HEK293 (cell line): ENCODE data around the gene CASZ1.

Source experiments
- CTCF ChIA-PET: fragments of 350-600 bp; formaldehyde crosslinking; extraction: SDS; loops from one replicate; lab custom pipeline; 2021; ENCODE audit warnings: antibody characterized with exemption; lab: Yijun Ruan, JAX
- POLR2A ChIA-PET: fragments of 300-600 bp; formaldehyde crosslinking; extraction: SDS; loops from one replicate; lab custom pipeline; 2020; ENCODE audit warnings: antibody characterized with exemption, inconsistent platforms; lab: Yijun Ruan, JAX
- H3K27ac ChIP-seq: fragments of 200-500 bp; sonication (Bioruptor generic); 2 replicates; pipeline ENCODE4 v1.5.1; 2014; ENCODE audit warnings: low read depth, low read length, control low read depth, inconsistent platforms; ENCODE audit errors: extremely low read depth
- H3K36me3 ChIP-seq, 2 experiments: fragments of 200-500 bp in 1 of 2; sonication (Bioruptor generic) in 1 of 2; 1 replicate in 1 of 2; 2 replicates in 1 of 2; pipeline ENCODE4 v1.5.1; 2014 to 2017; ENCODE audit warnings: inconsistent platforms in 2 of 2, low read length in 2 of 2; ENCODE audit not compliant: control insufficient read depth in 2 of 2, insufficient read depth in 1 of 2
- H3K4me1 ChIP-seq: fragments of 200-500 bp; sonication (Bioruptor generic); 2 replicates; pipeline ENCODE4 v1.5.1; 2014; ENCODE audit warnings: mild to moderate bottlenecking, low read length, inconsistent platforms; ENCODE audit not compliant: control insufficient read depth, insufficient read depth
- H3K4me3 ChIP-seq: 2 replicates; pipeline ENCODE4 v1.5.1; 2011; ENCODE audit warnings: low read depth, mild to moderate bottlenecking, control low read depth, low read length, moderate library complexity
- H3K9me3 ChIP-seq: fragments of 200-500 bp; sonication (Bioruptor generic); 2 replicates; pipeline ENCODE4 v1.5.1; 2014; ENCODE audit warnings: low read depth, low read length, inconsistent platforms; ENCODE audit not compliant: control insufficient read depth, insufficient read depth
- KLF8 ChIP-seq: fragments of 450-650 bp; formaldehyde crosslinking; IDR thresholded peaks from 2 replicates; pipeline ENCODE4 v1.5.1; 2016; ENCODE audit warnings: missing biosample characterization, missing genetic modification characterization
- RBAK ChIP-seq: fragments of 450-650 bp; formaldehyde crosslinking; IDR thresholded peaks from 2 replicates; pipeline ENCODE4 v1.5.1; 2016; ENCODE audit warnings: missing biosample characterization, missing genetic modification characterization
- ZIC2 ChIP-seq: fragments of 450-650 bp; formaldehyde crosslinking; IDR thresholded peaks from 2 replicates; pipeline ENCODE4 v1.5.1; 2016; ENCODE audit warnings: missing biosample characterization, missing genetic modification characterization
- ZNF2 ChIP-seq: fragments of 450-650 bp; formaldehyde crosslinking; IDR thresholded peaks from 2 replicates; pipeline ENCODE4 v1.5.1; 2016; ENCODE audit warnings: missing biosample characterization, missing genetic modification characterization
- ZNF341 ChIP-seq: fragments of 450-650 bp; formaldehyde crosslinking; IDR thresholded peaks from 2 replicates; pipeline ENCODE4; 2016; ENCODE audit warnings: low read depth, missing biosample characterization, missing genetic modification characterization
- ZNF366 ChIP-seq: fragments of 450-650 bp; formaldehyde crosslinking; conservative IDR thresholded peaks from 2 replicates; pipeline ENCODE4 v1.5.1; 2016; ENCODE audit warnings: missing biosample characterization, missing genetic modification characterization
- ZNF423 ChIP-seq: fragments of 450-650 bp; formaldehyde crosslinking; IDR thresholded peaks from 2 replicates; pipeline ENCODE4 v1.5.1; 2016; ENCODE audit warnings: missing biosample characterization, missing genetic modification characterization
- ZNF530 ChIP-seq: fragments of 450-650 bp; formaldehyde crosslinking; IDR thresholded peaks from 2 replicates; pipeline ENCODE4 v1.5.1; 2016; ENCODE audit warnings: low read depth, missing biosample characterization, missing genetic modification characterization
- ZNF626 ChIP-seq: fragments of 450-650 bp; sonication (Bioruptor Pico); formaldehyde crosslinking; IDR thresholded peaks from 2 replicates; pipeline ENCODE4 v1.5.1; 2018; ENCODE audit warnings: missing biosample characterization, missing genetic modification characterization, inconsistent platforms
- ZNF707 ChIP-seq: fragments of 450-650 bp; formaldehyde crosslinking; IDR thresholded peaks from 2 replicates; pipeline ENCODE4 v1.5.1; 2016; ENCODE audit warnings: missing biosample characterization, missing genetic modification characterization
- ZNF768 ChIP-seq: fragments of 450-650 bp; formaldehyde crosslinking; IDR thresholded peaks from 2 replicates; pipeline ENCODE4 v1.5.1; 2018; ENCODE audit warnings: missing biosample characterization, mild to moderate bottlenecking, missing genetic modification characterization
- ZNF830 ChIP-seq: fragments of 450-650 bp; IDR thresholded peaks from 2 replicates; pipeline ENCODE4 v1.5.0; 2018; ENCODE audit warnings: missing biosample characterization, missing genetic modification characterization, low read depth, mild to moderate bottlenecking, moderate library complexity
- TF ChIP-seq, protein P1 (sequence below): fragments of 450-650 bp; formaldehyde crosslinking; IDR thresholded peaks from 2 replicates; pipeline ENCODE4 v1.5.1; 2016; ENCODE audit warnings: missing biosample characterization, missing genetic modification characterization
- TF ChIP-seq, protein P2 (sequence below): fragments of 450-650 bp; formaldehyde crosslinking; optimal IDR thresholded peaks from 2 replicates; pipeline ENCODE3; 2016; ENCODE audit warnings: missing biosample characterization, mild to moderate bottlenecking, missing genetic modification characterization
- TF ChIP-seq, protein P3 (sequence below): fragments of 450-650 bp; formaldehyde crosslinking; IDR thresholded peaks from 2 replicates; pipeline ENCODE4 v1.5.1; 2016; ENCODE audit warnings: missing biosample characterization, missing genetic modification characterization
- TF ChIP-seq, protein P4 (sequence below): fragments of 450-650 bp; formaldehyde crosslinking; IDR thresholded peaks from 2 replicates; pipeline ENCODE4 v1.5.1; 2017; ENCODE audit warnings: missing biosample characterization, missing genetic modification characterization
- TF ChIP-seq, protein P5 (sequence below): fragments of 450-650 bp; formaldehyde crosslinking; IDR thresholded peaks from 2 replicates; pipeline ENCODE4 v1.5.1; 2016; ENCODE audit warnings: missing biosample characterization, missing genetic modification characterization
- TF ChIP-seq, protein P6 (sequence below): fragments of 450-650 bp; formaldehyde crosslinking; IDR thresholded peaks from 2 replicates; pipeline ENCODE4 v1.5.1; 2016; ENCODE audit warnings: missing biosample characterization, missing genetic modification characterization

CASZ1 gene

DNA sequence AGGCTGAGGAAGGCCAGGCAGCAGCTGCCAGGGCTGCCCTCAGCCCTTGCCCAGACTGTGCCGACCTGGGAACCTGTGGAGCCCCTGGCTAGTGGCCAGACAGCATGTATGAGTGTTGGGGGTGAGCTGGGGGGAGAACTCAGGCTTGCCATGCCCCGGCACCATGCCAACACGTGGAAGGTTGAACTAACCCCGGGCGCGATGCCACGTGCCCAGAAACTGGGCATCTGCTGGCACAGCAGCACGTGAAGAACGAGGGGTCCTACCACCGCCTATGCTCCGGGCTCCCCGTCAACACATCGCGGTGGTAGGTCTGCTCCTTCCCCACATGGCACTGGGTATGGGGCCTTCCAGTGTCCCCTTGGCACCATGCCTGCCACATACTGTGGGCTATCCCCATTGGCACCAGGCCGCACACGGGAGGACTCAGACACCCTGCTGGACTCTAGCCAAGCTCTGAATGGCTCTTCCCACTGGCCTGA, 68.7 kb downstream of the CASZ1 start:
- POLR2A ChIA-PET: no interaction called here

DNA sequence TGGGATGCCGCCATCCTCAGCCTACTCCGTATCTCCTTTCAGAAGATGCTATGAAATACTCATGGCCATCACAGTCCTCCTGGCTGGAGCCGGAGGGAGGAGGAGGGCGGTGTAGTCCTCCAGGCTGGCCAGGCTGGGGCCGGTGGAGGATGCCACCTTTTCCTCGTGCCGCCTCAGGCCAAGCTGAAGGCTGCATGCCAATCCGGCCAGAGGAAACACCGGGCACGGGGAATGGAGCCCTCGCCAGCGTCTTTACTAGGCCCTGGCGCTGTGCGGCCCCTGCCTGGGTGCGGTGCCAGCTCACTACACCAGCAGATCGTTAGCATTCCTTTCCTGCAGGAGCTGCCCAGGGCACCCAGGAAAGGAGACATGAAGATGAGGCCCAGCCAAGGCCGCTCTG, 70.1 kb downstream of the CASZ1 start:
- TF ChIP-seq ZNF530 (no peak), ZNF366 (tag by site-specific recombination) (no peak), ZNF768 (no peak), KLF8 (no peak), RBAK (no peak), ZNF626 (tag by site-specific recombination) (no peak)
- TF ChIP-seq, protein P1, sequence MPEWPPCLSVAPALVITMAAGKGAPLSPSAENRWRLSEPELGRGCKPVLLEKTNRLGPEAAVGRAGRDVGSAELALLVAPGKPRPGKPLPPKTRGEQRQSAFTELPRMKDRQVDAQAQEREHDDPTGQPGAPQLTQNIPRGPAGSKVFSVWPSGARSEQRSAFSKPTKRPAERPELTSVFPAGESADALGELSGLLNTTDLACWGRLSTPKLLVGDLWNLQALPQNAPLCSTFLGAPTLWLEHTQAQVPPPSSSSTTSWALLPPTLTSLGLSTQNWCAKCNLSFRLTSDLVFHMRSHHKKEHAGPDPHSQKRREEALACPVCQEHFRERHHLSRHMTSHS: no peak
- TF ChIP-seq, protein P2, sequence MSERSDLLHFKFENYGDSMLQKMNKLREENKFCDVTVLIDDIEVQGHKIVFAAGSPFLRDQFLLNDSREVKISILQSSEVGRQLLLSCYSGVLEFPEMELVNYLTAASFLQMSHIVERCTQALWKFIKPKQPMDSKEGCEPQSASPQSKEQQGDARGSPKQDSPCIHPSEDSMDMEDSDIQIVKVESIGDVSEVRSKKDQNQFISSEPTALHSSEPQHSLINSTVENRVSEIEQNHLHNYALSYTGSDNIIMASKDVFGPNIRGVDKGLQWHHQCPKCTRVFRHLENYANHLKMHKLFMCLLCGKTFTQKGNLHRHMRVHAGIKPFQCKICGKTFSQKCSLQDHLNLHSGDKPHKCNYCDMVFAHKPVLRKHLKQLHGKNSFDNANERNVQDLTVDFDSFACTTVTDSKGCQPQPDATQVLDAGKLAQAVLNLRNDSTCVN: no peak
- H3K27ac ChIP-seq: no peak overlapping the region
- CTCF ChIA-PET: no interaction called here
- no peaks in the 10 kb centered on the region for H3K9me3 ChIP-seq
- POLR2A ChIA-PET: no interaction called here
- no peaks in the 10 kb centered on the region for H3K36me3 ChIP-seq
- peaks cover 8% of the 10 kb centered on the region for H3K4me1 ChIP-seq
- no peak overlapping the region for H3K4me3 ChIP-seq

More for the DNA sequence above, 68.7 kb downstream of the CASZ1 start:
- TF ChIP-seq ZNF423 (tag by site-specific recombination) (no peak), ZNF2 (tag by site-specific recombination) (no peak), ZIC2 (tag by site-specific recombination) (peak; percentile 38; the same call in 1 of the 2 replicates), ZNF707 (no peak), ZNF341 (tag by site-specific recombination) (no peak)
- TF ChIP-seq, protein P3, sequence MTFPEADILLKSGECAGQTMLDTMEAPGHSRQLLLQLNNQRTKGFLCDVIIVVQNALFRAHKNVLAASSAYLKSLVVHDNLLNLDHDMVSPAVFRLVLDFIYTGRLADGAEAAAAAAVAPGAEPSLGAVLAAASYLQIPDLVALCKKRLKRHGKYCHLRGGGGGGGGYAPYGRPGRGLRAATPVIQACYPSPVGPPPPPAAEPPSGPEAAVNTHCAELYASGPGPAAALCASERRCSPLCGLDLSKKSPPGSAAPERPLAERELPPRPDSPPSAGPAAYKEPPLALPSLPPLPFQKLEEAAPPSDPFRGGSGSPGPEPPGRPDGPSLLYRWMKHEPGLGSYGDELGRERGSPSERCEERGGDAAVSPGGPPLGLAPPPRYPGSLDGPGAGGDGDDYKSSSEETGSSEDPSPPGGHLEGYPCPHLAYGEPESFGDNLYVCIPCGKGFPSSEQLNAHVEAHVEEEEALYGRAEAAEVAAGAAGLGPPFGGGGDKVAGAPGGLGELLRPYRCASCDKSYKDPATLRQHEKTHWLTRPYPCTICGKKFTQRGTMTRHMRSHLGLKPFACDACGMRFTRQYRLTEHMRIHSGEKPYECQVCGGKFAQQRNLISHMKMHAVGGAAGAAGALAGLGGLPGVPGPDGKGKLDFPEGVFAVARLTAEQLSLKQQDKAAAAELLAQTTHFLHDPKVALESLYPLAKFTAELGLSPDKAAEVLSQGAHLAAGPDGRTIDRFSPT (tag by site-specific recombination): peak; percentile 90
- Histone ChIP-seq H3K27ac (no peak overlapping the region), H3K9me3 (no peaks in the 10 kb centered on the region), H3K4me1 (peaks cover 8% of the 10 kb centered on the region), H3K36me3 (no peaks in the 10 kb centered on the region), H3K4me3 (no peak overlapping the region)
- CTCF ChIA-PET: no interaction called here

DNA sequence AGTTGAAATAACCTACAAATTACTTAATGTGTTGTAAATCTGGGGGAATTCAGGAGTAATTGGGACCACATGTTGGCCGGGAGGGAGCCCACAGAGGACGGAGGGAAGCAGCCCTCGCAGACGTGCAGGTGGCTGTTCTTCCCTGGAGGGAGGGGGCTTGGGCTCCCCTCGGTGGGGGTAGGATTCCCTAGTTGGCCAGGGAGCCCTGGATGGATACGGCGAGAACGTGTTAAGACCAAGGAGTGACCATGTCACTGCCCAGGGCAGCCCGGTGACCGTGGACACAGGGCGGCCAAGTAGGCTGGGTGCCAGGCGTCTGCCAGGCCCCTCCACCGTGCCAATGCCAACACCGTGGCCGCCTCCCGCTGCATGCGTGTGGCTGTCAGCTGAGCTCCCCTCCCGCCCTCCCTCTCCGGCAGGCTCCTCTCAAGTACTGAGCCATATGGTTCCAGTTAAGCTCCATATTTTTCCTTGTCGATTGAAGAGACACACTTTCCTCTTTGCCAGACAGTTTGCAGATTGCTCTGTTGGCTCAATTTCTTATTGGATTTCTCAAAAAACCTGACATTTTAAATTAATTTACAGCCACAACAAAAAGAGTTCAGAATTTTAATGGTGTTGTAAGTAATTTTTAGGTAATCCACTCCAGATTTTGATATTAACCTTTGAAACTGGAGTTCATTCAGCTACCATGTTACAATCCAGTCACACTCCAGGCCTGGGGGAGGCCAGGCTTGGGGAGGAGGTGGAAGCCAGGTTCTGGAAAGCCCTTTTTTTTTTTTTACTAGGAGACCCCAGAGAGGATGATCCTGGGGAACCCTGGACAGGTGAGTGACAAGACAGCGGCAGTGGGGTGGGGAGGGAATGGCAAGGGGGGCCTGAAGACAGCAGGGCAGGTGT, 71.2 kb downstream of the CASZ1 start:
- no peak overlapping the region for H3K27ac ChIP-seq
- CTCF ChIA-PET: no interaction called here
- no peaks in the 10 kb centered on the region for H3K36me3 ChIP-seq
- POLR2A ChIA-PET: interaction anchor here (0.7 kb wide), 1 partner anchor 790 kb away, joined by 3 read pairs; no protein-coding TSS in a partner anchor
- TF ChIP-seq ZNF830 (tag by site-specific recombination) (no peak), ZNF341 (tag by site-specific recombination) (peak; percentile 83)
- TF ChIP-seq, protein P4, sequence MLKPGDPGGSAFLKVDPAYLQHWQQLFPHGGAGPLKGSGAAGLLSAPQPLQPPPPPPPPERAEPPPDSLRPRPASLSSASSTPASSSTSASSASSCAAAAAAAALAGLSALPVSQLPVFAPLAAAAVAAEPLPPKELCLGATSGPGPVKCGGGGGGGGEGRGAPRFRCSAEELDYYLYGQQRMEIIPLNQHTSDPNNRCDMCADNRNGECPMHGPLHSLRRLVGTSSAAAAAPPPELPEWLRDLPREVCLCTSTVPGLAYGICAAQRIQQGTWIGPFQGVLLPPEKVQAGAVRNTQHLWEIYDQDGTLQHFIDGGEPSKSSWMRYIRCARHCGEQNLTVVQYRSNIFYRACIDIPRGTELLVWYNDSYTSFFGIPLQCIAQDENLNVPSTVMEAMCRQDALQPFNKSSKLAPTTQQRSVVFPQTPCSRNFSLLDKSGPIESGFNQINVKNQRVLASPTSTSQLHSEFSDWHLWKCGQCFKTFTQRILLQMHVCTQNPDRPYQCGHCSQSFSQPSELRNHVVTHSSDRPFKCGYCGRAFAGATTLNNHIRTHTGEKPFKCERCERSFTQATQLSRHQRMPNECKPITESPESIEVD (tag by site-specific recombination): peak; percentile 60
- TF ChIP-seq, protein P5, sequence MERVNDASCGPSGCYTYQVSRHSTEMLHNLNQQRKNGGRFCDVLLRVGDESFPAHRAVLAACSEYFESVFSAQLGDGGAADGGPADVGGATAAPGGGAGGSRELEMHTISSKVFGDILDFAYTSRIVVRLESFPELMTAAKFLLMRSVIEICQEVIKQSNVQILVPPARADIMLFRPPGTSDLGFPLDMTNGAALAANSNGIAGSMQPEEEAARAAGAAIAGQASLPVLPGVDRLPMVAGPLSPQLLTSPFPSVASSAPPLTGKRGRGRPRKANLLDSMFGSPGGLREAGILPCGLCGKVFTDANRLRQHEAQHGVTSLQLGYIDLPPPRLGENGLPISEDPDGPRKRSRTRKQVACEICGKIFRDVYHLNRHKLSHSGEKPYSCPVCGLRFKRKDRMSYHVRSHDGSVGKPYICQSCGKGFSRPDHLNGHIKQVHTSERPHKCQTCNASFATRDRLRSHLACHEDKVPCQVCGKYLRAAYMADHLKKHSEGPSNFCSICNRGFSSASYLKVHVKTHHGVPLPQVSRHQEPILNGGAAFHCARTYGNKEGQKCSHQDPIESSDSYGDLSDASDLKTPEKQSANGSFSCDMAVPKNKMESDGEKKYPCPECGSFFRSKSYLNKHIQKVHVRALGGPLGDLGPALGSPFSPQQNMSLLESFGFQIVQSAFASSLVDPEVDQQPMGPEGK (tag by site-specific recombination): 0 out of 2 replicates have a peak, but pooled peaks have one; percentile 37
- TF ChIP-seq, protein P6, sequence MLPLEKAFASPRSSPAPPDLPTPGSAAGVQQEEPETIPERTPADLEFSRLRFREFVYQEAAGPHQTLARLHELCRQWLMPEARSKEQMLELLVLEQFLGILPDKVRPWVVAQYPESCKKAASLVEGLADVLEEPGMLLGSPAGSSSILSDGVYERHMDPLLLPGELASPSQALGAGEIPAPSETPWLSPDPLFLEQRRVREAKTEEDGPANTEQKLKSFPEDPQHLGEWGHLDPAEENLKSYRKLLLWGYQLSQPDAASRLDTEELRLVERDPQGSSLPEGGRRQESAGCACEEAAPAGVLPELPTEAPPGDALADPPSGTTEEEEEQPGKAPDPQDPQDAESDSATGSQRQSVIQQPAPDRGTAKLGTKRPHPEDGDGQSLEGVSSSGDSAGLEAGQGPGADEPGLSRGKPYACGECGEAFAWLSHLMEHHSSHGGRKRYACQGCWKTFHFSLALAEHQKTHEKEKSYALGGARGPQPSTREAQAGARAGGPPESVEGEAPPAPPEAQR (tag by site-specific recombination): no peak
- TF ChIP-seq, all 188 proteins: peak for 3
- no peak overlapping the region for H3K4me3 ChIP-seq
- no peaks in the 10 kb centered on the region for H3K9me3 ChIP-seq
- peaks cover 8% of the 10 kb centered on the region for H3K4me1 ChIP-seq
